WTC11 (cell line): ENCODE measurements around the gene RBM10.
"Not testable (repeated sequence)": the region's sequence is repeated elsewhere in the genome, so short reads cannot be mapped to it uniquely, and the experiment has no call there.

ENCODE experiments used
- CDX4 ChIP-seq: fragments of 250-450 bp; sonication (Bioruptor Pico); IDR thresholded peaks from 2 replicates; pipeline ENCODE4 v1.9.0; 2021; ENCODE audit warnings: moderate library complexity, mild to moderate bottlenecking, inconsistent platforms, borderline replicate concordance
- CTCF ChIP-seq: fragments of 200-600 bp; IDR thresholded peaks from 2 replicates; pipeline ENCODE4 v1.8.0; 2022; ENCODE audit warnings: antibody characterized with exemption
- MXD4 ChIP-seq: fragments of 250-450 bp; sonication (Bioruptor Pico); IDR thresholded peaks from 2 replicates; pipeline ENCODE4 v1.8.0; 2021; ENCODE audit warnings: mild to moderate bottlenecking, moderate library complexity, borderline replicate concordance
- NR1H2 ChIP-seq: sonication (generic); formaldehyde crosslinking; IDR thresholded peaks from 2 replicates; pipeline ENCODE4 v1.9.0; 2021; ENCODE audit warnings: mild to moderate bottlenecking, moderate library complexity, missing genetic modification reagents
- RORB ChIP-seq: fragments of 250-450 bp; sonication (Bioruptor Pico); IDR thresholded peaks from 2 replicates; pipeline ENCODE4 v1.9.0; 2021; ENCODE audit warnings: mild to moderate bottlenecking
- ZNF423 ChIP-seq: fragments of 250-450 bp; sonication (Bioruptor Pico); IDR thresholded peaks from 2 replicates; pipeline ENCODE4 v2.1.2; 2022; ENCODE audit warnings: mild to moderate bottlenecking, moderate library complexity
- TF ChIP-seq, protein P1 (sequence below): sonication (generic); formaldehyde crosslinking; IDR thresholded peaks from 2 replicates; pipeline ENCODE4 v1.8.0; 2022; ENCODE audit warnings: mild to moderate bottlenecking, missing genetic modification reagents

- TF ChIP-seq CDX4 (CRISPR knock-in tag); CTCF; NR1H2 (CRISPR knock-in tag); ZNF423; RORB (CRISPR knock-in tag); MXD4 (CRISPR knock-in tag): not testable (repeated sequence)
- TF ChIP-seq, protein P1, sequence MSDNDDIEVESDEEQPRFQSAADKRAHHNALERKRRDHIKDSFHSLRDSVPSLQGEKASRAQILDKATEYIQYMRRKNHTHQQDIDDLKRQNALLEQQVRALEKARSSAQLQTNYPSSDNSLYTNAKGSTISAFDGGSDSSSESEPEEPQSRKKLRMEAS (CRISPR knock-in tag): not testable (repeated sequence)
Observed at GRCh38 chrX:47116551-47117110, 28.4 kb upstream of the RBM10 start.
